NCI-H128 (cell line): ENCODE data around the gene ZNF521.

ENCODE experiments used
- DNase-seq: peaks from one replicate; lab custom pipeline; 2025; ENCODE audit not compliant: unreplicated experiment; lab: John Stamatoyannopoulos, UW

The ZNF521 gene

DNA sequence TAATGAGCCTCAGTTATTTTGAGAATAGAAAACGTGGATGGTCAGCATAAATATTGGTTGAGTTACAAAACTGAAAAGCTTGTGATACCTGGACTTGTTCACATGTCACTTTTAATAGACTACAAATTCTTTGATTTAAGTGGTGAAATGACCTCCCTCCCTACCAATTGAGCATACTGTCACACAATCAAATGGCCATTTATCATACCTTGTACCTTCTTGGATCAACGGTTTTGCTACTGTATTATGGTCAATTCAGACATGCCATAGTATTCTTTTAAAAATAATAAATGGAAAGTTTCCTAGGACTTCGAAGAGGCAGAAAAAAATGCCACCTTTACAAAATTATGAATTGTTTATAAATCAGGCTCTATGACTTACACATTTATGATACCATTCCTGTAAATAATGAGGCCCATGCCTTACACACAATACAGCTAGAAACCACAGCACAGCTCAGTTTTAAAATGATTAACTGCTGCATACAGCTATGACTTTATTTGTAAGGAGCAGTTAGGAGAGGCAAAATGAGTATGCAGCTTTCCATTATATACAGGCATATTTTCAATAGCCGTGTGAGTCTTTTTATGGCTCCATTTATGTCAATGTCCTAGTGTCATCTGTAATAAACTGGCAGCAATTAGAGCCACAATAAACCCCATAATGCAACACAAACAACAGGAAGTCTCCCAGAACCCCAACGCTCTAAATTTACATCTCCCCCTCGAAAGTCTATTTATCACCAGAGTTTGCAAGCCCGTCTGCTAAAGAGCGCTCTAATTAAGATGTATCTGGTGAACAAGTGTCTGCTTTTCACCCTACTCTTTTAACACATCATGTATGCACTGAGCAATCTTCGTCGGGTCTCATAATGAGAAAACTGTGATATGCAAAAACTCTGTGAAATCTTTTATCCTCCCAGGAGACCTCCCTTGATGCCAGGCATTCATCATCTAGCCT, 176.1 kb downstream of the ZNF521 start:
- DNase-seq = no peak

DNA sequence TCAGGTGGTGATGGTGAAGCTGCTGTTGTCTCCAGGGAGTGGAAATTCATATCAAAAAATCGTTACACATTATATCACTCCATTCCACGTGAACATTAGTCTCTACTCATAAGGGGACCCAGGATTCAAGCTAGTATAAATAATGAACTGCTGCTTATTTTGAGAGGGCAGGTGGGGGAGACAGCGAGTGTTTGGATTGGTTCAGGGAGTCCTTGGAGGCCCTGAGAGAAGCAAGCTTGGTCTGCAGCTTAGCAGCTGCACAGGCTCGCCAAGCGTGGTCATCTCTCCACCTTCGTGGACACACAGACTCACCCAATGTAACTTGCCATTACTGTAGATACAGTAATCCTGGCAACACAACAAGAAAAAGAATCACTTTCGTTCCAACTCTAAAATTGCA, 177.6 kb downstream of the ZNF521 start:
- DNase-seq = no peak

DNA sequence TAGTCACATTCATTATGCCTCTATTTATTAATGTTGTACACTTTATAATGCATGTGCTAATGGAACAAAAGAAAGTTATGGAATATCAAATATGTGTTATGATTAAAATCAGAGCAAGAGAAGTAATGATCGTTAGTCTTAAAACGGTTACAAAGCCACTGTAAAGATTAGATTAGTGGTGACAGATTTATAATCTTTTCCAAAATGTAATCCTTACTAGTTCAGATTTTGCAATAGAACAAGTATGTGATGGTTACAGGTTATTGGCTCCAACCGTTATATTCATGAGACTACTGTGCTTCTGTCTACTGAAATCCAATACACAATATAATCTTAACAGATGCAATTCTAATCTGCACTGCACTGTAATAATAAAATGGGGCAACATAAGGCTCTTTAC, 180.6 kb downstream of the ZNF521 start:
- DNase-seq = no peak

DNA sequence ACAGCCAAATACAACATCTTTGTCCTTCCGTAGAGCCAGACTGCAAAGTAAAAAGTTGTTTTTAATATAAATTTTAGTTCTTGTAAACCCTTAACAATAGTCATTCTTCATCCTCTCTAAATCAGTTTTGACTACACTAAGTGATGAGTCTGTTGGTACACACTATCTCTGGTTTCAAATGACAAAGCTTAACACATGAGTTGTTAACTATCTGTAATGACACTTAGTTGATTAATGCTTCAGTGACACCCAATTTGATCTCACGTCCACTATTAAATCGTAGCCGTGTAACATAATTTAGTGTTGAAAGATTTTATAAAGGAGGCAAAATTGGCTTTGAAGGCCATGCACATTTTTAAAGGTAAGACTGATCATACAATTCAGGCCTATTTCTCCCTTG, 181.6 kb downstream of the ZNF521 start:
- no peak for DNase-seq

DNA sequence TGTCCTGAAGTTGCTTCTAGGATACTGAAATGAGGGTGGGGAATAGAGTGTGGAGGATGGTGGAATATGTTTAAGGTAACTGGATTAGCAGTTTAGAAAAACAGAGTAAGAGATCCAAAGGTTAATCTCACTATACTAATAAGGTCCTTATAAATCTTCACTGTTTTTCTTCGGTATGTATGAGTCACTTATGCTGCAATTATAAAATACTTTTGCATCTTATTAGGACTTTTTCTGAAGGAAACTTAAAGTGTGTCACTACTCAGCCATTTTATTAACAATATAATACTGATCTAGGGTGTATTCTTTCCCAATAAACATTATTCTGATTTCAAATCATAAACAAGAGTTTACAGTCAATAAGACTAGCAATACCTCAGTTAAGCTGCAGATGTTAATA, 182.3 kb downstream of the ZNF521 start:
- DNase-seq = no peak

DNA sequence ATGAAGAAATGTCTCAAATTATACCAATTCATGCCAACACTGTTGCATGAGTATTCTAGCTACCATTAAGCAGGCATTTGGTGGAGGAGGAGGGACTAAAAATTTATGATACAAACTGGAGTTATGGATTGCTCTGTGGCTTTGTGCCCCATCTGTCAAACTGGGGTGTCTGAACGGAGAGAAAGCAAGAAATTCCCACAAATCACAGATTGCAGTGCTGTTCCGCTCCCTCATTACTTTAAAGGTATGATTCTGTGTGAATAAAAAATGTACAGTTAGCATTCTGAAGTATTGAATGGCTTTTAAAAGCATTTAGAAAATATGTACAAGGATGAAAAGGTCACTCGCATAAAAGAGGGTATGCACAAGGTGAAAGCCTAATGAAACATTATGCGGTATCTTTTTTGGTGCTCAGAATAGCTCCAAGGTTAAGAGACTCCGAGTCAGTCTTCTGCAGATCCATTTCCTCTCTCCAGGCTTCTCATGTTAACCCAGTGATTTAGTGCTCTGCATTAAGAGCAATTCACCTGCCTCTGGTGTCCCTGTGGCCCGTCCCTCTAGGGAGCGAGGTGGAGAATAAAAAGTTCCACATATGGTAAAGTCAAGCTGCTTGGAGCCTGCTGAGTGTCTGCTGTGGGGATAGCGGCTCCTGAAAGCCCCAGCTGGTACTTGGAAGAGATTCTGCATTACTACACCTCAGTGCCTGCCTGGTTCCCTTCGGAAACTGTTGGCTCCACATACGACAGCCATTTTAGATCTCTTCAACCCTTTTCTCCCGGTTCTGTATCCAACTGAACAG, 184.2 kb downstream of the ZNF521 start:
- peak; percentile 59 for DNase-seq

DNA sequence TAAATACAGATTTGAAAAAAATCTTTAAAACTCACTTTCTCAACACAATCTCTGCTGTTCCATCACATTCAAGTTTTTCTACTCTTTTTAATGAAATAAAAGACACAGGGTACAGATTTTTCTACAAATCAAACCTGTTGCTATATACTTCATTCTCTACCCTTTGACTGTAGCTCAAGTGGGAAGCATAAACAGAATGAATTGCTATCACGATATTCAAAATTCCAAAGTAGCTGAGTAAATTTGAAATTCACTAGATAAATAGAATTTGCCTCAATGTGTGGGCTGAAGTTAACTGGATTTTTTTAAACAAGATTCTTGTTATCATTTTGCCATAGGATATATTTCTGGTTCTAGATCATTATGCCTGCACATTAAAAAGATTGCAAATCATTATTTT, 185.9 kb downstream of the ZNF521 start:
- no peak for DNase-seq

DNA sequence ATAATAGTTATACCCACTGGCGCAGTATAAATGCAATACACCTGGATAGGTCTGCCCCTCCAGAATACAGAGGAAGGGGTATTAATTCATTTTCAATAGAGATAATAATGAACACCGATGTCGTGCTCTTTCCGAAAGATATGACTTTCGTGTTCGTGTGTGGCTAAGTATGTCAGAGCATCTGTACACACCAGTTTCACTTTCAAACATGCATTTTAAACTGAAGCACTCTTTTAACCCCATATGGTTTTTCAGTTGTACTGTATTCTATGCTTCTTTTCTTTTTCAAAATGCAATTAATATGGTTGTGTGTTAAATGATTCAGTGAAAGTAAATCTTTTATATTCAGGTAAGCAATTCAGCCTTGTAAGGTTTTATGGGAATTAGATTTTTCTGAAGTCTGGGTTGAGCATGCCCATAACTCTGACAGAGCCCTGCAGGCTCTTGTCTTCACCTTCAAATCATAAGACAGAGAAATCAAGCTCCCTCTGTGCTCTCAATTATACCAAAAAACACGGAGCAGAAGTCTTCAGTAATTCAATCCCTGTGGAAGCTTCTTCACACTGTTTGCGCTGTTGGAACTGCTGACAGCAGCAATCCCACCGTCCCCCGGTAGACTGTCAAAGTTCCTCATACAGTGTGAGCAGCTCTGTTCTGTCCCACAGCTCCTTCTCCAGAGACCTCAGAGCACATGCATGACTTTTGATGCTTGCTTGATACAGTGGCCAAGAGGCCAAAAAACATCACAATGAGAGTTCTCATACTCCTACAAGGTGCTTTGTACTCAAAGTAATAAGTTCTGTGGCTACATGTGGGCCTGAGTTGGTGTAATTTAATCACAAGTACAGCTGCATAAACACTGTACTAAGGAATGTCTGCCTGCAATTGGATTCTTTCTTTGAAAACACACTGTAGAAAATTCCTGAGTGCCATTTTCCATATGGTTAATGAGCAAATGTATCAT, 186.8 kb downstream of the ZNF521 start:
- DNase-seq = no peak

DNA sequence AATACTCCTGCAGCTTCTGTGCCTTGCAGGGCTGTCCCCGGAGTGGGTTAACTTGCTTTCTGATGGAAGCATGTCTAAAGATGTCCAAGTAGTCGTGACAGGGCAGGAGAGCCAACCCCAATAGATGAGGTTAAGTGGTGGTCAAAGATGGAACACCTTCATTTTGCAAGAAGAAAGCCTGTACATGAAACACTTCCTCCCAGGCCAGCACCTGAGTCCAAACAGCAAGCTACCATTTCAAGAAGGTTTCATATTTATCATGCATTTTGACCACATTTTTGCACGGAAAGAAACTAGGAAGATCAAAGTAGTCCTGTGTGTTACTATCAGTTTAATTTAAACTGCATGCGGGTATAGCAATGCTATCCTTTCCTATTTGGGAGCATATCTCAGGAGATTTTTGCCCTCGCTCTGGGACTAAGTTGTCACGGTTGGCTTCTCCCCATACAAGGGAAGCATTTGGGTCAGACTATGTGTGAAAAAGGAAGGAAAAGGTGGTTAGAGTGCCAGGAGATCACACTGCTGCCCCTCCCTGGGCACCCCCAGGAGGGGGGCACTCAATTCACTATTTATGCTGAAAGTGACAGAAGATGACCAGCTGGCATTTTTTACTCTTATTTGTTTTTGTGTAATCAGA, 187.6 kb downstream of the ZNF521 start:
- DNase-seq = no peak

DNA sequence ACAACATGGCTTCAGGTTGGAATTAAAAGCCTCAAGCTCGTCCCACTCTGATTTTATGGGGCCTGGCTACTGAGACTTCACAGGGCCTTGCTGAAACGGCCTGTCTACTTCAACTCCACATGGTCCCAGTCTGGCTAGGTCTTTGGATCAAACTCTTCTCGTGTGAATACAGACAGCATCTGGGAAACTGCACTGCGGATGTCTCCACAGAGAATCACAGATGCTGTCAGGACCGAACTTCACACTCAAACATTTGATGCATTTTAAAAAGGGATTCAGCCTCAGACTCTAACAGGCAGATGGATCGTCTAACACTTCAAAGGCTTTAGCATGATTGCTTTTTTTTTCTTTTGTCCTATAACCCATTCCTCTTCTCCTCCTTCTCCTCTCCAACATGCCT, 198.5 kb downstream of the ZNF521 start:
- DNase-seq = no peak

DNA sequence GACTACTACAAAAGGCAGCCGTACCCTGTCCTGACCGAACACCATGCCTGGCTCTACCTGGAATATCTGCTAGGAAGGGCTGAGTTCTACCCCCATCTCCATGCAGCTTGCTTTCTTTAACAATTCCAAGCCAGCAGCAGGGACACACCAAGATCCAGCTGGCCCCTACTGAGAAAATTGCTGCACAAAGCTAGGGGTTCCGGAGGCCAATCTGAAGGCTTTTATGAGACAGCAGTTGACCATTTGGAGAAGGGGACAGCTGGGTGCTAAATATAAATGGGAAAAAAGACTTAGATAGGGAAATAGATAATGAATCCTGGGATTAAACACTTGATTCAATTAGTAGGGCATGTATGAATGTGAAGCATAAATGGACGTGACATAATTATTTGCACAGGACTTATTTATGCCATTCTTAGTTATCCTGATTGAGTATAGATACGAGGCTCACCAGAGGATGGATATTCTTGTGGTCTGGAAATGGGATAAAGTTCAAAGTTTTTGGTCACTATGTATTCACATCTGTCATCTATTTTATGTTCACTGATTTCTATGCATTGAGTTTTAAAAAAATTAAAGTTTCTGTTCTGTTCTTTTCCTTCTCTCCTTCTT, 204.0 kb downstream of the ZNF521 start:
- no peak for DNase-seq

DNA sequence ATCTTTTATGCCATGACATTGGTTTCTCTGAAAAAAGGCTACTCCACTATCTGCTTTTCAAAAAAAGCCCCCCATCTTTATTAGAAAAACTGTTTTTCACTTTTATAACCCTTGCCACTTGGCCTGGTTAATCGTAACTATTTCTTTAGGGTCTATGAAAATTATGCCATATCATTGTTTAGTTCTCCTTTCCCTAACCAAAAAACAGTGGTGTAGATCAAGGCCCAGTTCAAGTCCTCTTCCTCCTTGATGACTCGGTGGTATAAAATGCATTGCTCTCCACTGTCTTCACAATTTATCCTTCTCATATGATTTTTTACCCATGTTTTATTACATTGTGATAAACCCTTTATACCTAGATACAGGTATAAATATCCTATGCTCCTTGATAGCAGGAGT, 205.5 kb downstream of the ZNF521 start:
- DNase-seq = no peak

DNA sequence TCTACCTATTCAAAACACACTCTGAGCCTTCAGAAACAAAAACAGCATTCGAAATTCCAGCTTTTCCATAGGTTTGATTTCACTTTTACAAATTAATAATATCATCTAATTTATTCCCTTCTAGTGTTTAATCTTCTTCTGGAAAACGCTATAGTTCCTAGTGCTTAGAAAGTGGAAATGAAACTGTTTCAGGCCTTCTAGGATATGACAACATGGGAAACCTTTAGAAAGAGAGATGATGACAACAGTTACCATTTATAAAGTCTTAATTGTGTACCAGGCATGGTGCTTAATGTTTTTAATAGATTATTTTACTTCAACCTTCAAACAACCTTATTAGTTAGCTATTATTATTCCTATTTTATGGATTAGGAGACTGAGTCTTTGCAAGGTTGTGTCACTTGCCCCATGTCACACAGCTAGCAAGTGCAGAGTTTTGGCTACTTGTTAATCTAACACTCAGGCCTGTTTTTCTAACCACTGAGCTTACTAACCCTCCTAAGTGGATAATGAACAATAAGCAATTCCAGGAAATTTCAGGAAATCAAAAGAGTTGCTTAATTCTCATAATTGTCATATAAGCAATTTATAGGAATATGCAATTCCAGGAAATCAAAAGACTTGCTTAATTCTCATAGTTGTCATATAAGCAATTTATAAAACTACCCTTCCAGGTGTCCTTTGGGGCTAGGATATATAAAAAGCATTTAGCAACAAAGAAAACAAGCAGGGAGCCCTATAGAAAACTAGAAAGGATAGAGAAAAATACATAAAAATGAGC, 206.0 kb downstream of the ZNF521 start:
- DNase-seq = no peak

DNA sequence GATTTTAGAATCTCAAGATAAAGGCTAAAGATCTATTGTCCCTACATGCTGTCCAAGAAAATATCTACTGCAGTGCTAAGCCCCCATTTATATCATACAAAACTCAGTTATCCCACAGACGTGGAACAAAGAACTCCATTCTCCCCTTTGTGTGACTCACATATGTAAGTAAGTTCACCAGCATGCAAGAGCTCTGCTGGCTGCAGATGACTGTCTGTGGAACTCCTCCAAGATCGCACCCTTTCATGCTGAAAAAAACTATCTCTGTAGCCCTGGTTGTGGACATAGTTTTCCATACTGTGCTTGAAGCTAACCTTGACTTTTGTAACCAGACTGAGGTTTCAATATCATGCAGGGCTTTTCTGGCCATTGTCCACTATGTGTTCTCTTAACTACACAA, 207.1 kb downstream of the ZNF521 start:
- DNase-seq = no peak

DNA sequence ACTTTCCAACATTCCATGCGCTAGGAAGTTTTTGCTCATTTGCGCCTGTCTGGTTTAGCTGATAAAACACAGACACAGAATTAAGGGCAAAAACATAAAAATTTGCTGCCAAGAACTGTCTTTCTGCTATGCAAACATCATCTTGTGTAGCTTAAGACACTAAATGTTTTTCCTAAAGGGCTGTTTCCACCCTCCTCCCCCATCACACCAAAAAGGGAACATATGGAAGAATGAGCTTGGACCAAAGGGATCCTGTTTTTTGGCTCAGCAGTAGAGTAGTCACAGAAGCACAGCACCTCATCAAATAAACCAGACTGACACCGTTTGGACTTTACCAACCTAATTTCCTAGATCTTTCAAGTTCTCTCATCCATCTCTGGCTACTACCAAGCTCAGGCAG, 210.1 kb downstream of the ZNF521 start:
- no peak for DNase-seq

DNA sequence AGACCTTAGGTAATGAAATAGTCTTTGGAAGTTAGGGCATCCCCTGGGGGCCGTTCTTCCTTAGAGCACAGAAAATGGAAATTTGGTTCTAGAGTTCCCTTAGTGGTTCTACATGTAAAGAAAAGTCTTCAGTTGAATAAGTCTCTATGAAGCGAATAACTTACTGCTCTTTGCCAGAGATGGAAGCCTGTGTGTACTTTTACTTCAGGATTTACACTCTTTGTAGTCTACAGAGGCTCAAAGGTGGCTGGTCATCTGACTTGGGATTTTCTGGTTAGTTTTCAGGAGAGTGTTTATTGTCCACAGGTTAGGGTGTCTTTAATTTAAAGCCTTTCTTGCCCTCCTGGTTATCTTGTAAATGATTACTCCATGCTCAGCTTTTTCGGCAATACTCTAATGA, 210.6 kb downstream of the ZNF521 start:
- DNase-seq = no peak

DNA sequence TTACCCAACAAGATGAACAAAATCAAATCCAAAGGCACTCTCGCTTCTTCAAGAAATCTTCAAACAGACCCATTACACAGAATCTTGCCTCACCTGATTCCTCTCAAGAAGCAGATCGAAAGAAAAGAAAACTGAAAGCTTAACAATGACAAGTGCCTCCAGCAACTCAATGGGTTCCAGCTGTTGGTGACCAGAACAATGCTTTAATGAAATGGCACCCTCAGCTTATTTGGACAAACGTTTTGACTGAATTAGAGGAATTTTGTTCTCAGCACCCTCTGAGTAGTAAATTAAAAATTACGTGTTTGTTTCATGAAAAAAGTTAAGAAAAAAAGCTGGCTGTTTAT, 211.0 kb downstream of the ZNF521 start:
- no peak for DNase-seq

DNA sequence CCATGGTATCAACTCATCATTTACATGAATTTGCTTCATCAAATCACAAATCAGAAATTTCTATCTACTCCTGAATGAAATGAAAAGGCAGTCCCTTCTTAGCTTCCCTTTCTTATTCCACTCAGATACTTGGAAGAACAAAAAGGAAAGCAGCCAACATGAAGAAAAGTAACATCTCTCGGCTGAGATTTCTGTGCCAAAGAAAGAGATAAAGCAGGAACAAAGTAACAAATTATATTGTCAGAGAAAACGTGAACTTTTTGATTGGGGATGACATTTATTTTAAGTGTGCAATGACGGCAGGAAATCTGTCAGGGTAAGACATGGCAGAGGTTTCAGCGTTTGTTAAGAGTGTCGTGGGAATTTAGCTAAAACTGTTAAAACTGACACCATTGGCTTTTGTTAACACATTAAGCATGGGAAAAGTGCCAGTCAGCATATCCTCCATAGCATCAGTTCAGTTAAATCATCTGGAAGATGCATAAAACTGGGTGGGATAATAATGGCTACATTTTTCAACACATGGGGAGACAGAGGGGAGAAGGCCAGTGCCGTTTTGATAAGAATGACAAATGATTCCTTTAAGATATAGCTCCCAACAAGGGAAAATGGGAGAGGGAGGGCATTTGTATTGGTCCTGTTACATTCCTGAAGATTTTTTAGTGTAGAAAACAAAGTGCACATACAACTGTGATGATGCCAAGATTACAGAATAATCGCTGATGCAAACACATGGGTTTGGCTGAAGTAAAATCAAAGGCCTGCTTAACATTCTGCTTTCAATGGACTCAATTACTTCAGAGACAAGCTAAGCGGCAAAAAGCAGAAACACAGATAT, 211.6 kb downstream of the ZNF521 start:
- DNase-seq = no peak

DNA sequence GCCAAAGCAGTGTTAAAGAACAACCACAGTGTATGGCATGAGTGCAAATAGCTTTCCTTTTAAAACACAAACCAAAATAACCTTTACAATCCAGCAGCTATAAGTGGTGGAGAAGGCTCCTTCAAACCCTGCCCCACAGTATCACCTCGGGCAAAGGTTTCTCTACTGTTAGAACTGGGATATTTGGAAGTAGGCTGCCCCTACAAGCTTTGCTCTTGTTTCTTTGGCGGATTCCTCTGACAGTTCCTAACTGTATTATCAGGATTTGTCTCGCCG, 214.8 kb downstream of the ZNF521 start:
- DNase-seq = no peak
